Pulmonary artery endothelial cell (primary cell): ENCODE results near the gene SH2D1A. TPM values are rescaled to one million over a fixed set of nuclear protein-coding genes. Genes with fewer than 3 reads are reported as not detected.
"Not testable (repeated sequence)": the region's sequence is repeated elsewhere in the genome, so short reads cannot be mapped to it uniquely, and the experiment has no call there.

Source experiments
- DNase-seq: peaks from one replicate; pipeline ENCODE4 v3.0.0-alpha.2; 2011; ENCODE audit warnings: low read depth, low spot score
- total RNA-seq: library from RNA; depleted of rRNA; stranded (reverse); fragments of >200 nt; gene quantifications from 2 replicates; pipeline ENCODE4 v1.2.3, GENCODE V29; 2014

Gene SH2D1A
- total RNA-seq, result not detected in 2 replicates

DNA sequence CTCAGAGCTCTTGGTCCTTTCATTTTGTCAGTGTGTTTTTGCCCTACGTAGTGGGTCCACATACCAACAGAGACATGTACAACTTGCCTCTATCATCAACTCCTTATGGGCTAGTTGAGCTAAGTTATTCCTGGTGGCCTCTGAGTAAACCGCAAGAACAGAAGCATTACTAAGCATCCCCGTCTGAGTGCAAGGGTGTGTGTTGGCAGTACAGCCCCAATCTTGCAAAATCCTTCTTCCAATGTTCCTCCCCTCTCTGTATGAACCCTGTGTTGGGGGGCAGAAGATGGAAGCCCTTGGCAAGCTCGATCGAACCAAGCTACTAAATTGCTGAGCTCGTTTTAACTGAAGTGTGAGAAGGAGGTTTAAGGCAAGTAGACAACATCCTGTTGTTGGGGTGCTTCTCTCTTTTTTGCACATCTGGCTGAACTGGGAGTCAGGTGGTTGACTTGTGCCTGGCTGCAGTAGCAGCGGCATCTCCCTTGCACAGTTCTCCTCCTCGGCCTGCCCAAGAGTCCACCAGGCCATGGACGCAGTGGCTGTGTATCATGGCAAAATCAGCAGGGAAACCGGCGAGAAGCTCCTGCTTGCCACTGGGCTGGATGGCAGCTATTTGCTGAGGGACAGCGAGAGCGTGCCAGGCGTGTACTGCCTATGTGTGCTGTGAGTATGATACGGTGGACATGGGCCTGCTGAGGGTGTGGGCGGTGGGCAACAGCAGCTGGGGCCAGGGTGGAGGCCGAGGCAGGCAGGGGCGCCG, at the start of gene SH2D1A:
Gene SH2D1A, plus strand, starts transcription at position 447 of the 760 bp plus-strand sequence. Its CDS starts 80 bp downstream, at position 527.
- no peak for DNase-seq

DNA sequence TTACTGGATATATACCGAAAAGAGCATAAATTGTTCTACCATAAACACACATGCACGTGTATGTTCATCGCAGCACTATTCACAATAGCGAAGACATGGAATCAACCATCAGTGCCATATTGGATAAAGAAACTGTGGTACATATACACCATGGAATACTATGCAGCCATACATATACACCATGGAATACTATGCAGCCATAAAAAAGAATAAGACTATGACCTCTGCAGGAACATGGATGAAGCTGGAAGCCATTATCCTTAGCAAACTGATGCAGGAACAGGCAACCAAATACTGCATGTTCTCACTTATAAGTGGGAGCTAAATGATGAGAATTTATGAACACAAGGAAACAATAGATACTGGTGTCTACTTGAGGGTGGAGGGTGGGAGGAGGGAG, 47.0 kb upstream of the SH2D1A start:
- DNase-seq, result not testable (repeated sequence)

DNA sequence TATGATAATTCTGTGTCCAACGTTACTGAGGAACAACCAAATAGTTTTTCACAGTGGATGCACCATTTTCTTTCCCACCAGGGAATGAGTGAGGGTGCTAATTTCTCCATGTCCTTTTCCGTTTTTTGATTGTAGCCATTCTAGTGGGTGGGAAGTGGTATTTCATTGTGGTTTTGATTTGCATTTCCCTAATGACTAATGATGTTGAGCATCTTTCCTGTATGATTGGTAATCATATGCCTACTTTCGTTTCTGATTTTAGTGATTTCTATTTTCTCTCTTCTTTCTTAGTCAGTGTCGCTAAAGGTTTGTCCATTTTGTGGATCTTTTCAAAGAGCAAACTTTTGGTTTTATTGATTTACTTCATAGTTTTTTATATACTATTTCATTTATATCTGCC, 46.0 kb upstream of the SH2D1A start:
- DNase-seq, result no peak

DNA sequence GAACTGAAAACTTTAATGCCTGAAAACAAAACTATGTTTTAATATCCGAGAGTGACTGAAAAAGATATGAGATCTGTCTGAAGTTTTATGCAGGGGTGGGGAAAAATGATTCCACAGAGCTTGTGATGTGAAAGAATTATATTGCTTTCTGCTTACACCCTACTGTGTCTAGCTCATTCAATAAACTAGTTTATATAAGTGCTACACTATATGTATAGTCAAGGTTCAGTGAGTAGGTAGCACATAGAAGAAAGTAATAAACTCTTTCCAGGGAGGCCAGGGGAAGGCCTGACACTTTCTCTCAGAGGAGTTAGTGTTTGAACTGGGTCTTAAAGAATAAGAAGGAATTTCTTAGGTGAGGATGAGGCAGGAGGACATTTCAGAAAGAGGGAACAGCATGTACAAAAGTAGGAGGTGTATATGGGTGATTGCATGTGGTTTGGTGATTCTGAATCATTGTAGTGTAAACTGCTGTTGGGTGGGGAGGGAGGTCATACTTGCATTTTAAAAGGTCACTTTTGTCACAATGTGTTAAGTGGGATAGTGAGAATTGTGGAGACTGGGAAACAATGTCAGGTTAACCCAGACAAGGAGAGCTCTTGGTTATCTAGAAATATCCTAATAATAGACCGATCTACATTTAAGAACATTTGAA, 39.0 kb upstream of the SH2D1A start:
- DNase-seq, result no peak

DNA sequence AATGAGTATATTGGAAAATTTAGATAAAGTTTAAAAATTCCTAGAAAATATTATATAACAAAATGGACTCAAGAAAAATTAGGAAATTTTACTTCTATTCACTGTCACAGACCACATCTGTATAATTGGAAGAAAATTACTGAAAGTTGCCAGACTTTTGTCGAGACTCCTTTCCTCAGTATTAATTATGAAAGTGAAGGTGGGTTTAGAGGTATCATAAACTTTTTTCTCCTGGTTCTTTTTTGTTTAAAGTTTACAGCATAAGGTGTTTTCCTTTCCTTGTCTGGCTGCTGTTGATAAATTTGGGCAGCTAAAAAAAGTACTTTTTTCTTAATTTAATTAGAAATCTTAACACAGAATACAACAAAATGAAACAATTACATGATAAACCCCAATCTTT, 20.6 kb upstream of the SH2D1A start:
- no peak for DNase-seq

DNA sequence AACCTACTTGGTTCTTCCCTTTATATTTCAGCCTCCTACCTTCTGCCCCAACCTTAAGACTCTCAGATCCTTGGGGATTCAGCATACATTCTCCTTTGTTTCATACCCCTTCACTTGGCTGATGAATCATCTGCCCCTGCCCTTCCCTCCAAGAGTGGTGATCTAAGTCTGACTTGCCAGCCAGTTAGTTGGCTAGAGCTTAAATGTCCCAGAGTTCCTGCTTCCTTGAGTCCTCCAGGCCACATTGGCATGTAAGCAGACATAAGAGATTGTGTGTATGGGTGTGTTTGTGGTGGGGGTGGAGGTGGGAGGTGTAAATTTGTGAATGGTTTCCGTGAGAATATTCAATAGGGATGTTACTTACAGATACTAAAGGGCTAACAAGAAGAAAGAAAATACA, 17.6 kb upstream of the SH2D1A start:
- no peak for DNase-seq

DNA sequence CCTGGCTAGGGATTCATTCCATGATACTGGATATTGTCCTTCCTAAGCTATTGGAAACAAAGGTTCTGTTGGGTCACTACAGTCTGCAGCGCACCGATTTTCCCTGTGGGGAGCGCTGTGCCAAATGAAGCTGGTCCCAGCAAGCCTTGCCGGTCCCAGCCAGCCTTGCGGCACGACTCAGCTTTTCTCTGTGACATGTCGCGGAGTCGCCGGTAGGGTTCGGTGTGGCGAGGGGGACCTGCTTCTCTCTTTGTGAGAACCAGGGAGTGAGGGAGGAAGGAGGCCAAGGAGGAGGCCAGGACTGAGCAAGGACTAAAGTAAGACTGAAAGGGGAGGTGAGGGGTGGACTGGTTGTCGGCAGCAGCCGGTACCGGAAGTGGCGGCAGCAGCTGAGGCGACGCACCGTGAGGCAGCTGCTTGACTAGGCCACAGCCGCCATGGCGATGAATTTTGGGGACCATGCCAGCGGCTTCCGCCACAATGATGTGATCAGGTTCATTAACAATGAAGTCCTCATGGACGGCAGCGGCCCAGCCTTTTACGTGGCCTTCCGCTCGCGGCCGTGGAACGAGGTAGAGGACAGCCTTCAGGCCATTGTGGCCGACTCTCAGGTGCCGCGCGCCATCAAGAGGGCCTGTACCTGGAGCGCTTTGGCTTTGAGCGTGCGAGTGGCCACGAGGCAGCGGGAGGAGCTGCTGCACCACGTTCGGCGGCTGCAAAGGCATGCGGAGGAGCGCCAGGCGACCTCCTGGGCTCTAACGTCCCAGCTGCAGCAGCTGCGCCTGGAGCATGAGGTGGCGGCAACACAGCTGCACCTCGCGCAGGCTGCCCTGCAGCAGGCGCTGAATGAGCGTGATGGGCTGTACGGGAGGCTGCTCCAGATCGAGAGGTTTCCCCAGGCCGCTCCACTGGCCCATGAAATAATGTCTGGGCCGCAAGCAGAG, 13.6 kb upstream of the SH2D1A start, which contains the start of gene TEX13D:
Gene TEX13D, plus strand, starts transcription at position 180 of the 944 bp plus-strand sequence. Its CDS starts 258 bp downstream, at position 438.
- DNase-seq, result no peak

DNA sequence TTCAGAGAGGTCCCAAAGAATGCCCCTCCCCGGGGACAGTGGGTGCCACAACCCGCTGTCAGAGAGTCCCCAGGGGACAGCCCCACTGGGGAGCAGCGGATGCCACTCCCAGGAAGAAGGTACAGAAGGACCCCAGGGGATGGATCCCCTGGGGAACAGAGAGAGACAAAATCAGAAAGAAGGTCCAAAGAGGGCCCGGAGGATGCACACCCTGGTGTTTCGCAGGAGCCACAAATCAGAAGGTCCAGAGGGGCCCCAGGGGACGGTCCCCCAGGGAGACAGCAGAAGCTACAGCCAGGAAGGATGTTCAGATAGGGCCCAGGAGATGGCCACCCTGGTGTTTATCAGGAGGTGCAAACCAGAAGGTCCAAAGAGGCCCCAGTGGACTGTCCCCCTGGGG, 12.5 kb upstream of the SH2D1A start:
- no peak for DNase-seq

DNA sequence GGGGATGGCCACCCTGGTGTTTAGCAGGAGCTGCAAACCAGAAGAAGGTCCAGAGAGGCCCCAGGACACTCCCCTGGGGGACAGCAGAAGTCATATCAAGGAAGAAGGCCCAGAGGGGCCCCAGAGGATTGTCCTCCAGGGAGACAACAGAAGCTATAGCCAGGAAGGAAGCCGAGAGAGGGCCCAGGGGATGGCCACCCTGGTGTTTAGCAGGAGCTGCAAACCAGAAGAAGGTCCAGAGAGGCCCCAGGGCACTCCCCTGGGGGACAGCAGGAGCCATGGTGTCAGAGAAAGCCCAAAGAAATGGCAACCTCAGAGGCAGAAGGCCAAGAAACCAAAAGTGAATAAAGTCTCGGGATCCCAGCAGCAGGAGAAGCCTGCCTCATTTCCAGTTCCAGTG, 11.8 kb upstream of the SH2D1A start:
- DNase-seq, result not testable (repeated sequence)

DNA sequence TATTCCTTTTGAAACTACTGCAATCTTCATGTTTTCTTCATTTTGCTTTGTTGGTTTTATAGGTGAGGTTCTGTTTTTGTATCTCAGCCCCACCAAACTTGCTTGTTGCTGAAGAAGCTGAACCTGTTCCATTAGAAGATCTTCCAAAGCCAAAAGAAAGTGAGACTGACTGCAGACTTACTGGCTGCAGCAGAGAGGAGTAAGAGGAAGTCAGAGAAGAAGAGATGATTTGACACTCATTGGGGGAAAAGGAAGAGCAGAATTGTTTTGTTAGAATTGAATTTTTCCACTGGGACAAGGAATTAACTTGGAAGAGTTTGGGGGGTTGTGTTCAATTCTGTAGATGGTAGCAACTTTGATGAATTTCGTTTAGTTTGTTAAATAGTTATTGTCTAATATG, 10.8 kb upstream of the SH2D1A start:
- no peak for DNase-seq

DNA sequence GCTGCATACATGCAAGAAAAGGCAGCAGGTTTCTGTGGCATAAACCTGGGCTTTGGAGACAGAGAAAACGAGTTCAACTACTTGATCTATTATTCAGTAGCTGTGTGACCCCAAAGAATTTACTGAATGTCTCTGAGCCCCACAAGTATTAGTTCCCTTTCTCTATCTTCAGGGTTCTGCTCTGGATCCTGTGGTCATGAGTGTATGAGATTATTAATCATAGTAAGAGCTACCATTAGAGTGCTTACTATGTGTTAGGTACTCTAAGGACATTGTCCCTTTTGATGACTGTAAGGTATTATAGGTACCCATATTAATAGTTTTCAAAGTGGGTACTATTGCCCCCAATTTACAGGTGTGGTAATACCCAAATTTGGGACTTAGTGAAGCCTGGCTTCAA, 8.4 kb upstream of the SH2D1A start:
- no peak for DNase-seq

DNA sequence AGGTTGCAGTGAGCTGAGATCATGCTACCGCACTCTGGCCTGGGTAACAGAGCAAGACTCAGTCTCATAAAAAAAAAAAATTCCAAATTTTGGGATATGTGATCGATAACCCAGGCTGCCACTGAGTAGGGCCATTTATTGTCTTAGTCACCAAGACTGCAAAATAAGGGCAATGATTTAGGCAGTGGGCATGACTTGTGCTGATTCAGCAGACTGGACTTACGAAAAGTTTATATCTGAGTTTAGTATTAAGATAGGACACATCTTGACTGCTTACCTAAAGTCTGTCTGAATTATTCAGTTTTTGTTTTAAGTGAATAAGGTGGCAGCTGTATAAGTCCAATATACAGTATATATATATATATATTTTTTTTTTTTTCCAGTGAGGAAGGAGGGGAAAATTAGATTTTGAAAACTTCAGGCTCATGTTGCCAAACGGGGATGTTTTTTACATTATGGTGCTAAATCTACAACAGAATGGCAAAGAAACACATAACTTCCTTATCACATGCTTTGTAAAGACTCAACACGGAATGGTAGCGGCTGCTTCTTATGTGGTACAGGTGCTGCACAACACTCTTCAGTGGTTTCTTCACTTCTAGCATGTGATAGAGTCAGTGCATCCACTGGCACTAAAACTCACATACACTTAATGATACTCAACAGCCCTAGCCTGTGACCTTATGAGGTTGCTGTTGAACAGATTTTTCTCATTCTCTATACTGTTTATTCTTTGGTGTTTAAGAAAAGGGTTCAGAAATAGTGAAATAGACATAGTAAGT, 7.4 kb upstream of the SH2D1A start:
- DNase-seq, result no peak

DNA sequence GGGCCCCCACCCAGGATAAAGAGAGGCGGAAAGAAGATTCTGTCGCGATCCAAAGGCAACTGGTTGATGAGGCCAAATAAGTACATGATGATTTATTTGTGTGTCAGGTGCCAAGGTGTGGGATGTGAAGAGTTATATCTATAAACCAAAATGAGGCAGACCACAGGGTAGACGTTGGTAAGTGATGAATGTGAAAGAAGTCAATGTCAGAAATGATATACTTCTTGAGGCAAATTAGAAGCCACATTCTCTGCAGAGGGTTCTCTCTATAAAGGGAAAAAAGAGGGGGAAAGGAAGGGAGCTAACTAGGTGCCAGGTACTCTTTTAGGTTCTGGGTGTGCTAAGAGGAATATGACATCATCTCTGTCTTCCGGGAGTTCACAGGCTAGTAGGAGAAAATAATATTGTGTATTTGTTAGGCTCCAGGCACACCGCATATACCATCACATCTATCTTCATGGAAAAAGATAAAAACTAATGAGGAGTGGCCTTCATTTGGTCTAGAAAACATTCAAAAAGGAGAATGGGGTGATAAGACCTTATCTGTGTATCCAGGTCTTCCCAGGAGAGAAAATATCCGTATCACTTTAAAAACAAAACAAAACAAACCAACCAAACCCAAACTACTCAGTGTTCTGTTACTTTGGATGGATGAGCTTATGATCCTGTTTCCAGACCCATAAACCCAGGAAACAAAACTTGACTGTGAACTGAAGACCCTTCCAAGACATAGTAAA, 4.8 kb upstream of the SH2D1A start:
- DNase-seq, result no peak

DNA sequence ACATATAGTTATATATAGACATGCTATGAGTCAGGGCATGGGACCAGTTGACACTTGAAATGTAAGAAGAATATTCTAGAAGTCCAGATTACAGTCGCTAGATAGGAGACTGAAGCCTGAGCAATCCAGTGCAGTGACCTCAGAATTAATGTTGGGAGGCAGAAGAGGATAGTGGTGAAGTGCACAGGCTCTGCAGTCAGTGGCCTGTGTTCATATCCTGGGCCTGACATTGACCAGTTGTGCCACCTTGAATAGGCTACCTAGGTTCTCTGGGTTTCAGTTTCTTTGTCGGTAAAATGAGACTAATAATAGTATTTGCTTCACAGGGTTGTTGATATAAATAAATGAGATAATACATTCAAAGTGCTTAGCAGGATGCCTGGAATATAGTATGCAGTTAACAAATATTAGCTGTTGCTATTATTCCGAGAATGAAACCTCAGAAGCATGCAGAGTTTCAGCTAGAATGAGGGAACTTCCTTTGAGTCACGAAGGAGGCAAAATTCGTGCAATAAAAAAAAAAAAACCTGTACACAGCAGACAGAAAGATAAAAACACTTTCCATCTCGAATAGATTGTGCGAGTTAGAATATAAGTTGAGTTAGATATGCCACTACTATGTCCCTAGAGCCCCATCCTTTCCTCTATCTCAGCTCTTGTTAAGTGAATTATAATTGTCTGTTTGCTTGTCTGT, 4.0 kb upstream of the SH2D1A start:
- no peak for DNase-seq

DNA sequence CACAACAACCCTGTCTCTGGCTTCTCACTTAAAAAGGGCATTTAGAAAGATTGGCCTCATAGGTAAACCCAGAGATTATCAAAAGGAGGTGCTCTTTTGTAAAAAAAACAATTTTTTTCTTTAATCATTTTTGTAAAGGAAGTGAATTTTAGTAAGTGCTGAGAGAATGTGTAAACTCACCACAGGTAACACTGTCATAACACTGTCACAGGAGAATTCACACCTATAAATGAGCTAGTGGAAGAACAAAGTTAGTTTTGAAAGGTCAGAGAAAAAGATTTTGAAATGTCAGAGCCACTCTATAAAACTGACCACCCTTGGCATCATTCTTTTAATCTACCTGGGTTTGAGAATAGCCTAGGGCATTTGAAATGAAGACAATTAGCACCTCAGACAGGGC, 3.3 kb upstream of the SH2D1A start:
- DNase-seq, result no peak

DNA sequence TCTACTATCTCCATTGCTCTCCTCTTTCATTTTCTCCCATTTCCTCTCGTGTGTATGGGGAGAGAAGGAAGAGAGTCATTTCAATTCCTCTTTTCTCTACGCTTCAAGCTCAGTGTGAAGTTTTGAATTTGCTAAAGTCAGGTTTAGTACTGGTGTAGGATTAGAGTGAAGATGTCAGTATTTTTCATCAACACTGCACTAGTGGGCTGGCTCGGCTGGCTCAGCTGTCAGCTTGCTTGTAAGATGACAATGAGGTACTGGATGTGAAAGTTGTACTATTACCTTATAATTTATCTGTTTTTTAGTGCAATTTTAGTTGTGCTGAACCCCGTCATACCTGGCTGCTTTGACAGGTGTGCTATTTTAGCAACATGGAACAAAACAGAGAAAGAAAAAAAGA, 2.1 kb upstream of the SH2D1A start:
- DNase-seq, result no peak

DNA sequence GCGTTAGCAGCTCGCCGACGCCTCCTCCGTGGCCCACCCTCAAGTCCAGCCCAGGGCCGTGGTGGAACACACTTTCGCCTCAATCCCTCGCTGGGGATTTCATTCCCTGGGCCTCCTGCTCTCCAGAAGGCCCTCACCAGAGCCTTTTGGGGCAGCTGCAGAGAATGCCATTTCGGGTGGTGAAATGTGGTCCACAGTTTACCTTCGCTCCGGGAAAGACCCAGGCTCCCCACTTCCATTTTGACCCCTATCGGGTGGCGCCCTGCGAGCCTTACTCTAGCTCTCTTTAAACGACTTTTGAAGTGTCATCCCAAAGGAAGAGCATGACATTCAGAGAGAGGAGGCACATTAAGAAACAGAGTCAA, 496 bp downstream of the SH2D1A start:
- no peak for DNase-seq

DNA sequence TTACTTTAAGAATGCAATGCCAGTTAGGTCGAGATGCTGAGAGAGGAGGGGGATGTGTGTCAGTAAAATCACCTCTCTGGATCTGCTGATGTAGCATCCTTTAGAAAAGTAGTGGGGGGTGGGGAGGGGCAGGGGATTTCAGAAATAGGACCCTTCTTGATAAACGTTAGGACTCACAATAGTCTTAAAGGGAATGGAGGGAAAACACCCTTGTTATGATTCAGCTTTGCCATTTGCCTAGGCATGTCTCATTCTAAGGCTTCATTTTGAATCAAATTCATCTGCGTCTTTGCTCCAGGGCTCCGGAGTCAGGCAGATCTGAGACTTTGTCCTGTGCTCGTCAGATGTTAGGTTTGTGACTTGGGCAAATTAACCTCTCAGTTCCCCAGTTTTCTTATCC, 879 bp downstream of the SH2D1A start:
- DNase-seq, result no peak

DNA sequence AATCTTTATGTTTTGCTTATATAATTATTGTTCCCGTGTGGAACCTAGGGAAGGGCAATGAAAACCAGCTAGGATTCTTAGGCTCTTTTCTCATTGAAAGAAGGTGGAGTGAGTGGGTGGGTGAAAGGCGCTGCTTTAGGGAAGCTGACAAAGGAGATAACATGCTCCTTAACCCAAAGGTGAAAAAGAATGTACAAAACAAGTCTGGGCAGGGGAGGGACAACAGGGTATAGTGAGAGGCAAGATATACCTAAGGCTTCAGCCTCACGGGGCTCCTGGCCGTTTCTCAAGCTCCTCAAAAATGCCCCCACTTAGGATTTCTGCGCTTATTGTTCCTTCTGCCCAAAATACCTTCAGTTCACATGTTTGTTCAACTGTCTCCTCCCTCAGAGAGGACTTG, 1.8 kb downstream of the SH2D1A start:
- no peak for DNase-seq

DNA sequence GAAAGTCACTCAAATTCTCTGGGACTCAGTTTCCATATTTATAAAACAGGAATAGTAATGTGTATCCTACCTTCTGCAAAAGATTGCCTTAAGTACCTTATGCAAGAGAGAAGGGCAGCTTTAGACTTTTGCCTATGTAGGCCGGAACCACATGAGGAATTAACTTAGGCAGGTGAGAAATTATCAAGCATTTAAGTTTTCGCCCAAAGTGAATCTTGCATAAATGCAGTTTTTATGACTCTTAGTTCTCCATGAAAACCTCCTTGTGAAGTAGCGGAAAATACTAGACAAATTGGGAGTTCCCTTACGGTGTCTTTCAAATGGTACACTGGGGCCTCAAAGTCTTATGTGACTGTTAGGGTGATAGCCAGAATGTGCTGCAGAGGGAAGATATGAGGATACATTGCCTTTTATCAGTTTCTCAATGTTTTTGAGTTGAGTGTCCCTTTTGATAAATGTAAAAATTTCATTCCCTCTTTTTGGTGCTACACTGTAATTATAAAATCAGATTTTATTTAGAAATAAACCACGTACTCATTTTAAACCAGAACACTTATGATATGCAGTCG, 2.6 kb downstream of the SH2D1A start:
- no peak for DNase-seq
